HepG2 (cell line): Measurements from ENCODE around the gene IQCK. TPM values are rescaled to one million over a fixed set of nuclear protein-coding genes. Genes with fewer than 3 reads are reported as not detected.

Experiments used
- ATAC-seq: fragments of 200-7000 bp; cut with Tn5 transposase; 3 replicates; pipeline ENCODE4 v1.9.1; 2020; ENCODE audit warnings: mild to moderate bottlenecking, moderate library complexity
- BruUV-seq: library from RNA; stranded (reverse); fragments of 400-500 nt; replicated peaks from 2 replicates; lab custom pipeline; 2021; lab: Mats Ljungman, UMichigan
- CTCF ChIA-PET: fragments of 300-600 bp; formaldehyde crosslinking; extraction: SDS; loops from one replicate; lab custom pipeline; 2021; ENCODE audit warnings: low total read pairs, inconsistent platforms, low intra/inter-chr PET ratio; lab: Yijun Ruan, JAX
- POLR2A ChIA-PET: fragments of 350-600 bp; sonication (Branson Sonifier 250); formaldehyde crosslinking; loops from one replicate; lab custom pipeline; 2020; ENCODE audit warnings: antibody characterized with exemption, inconsistent platforms; lab: Yijun Ruan, JAX
- DNase-seq: peaks from one replicate; pipeline ENCODE4 v3.0.0-alpha.2; 2015; ENCODE audit warnings: low spot score
- FAIRE-seq: peaks from 3 replicates; lab custom pipeline; 2011; peaks lifted over from hg19 to GRCh38; lab: Jason Lieb, UNC
- H2AFZ ChIP-seq: one replicate; pipeline ENCODE4 v1.6.1; 2011; ENCODE audit warnings: low read length, inconsistent platforms
- H3K27ac ChIP-seq: fragments of 300-600 bp; 3 replicates; pipeline ENCODE4 v1.8.0; 2011; ENCODE audit warnings: mixed run types, mild to moderate bottlenecking, mixed read lengths, low read length, inconsistent platforms; ENCODE audit not compliant: insufficient read depth; ENCODE audit errors: extremely low read length
- H3K27me3 ChIP-seq, 2 experiments: fragments of 200-600 bp in 1 of 2; 2 replicates in 1 of 2; 3 replicates in 1 of 2; pipeline versions ENCODE4 v1.6.0 to v1.8.0; 2011; ENCODE audit warnings: low read length in 2 of 2, mild to moderate bottlenecking in 2 of 2, moderate library complexity in 2 of 2, inconsistent platforms in 1 of 2; ENCODE audit not compliant: insufficient read depth in 2 of 2, control insufficient read depth in 1 of 2
- H3K36me3 ChIP-seq, 2 experiments: fragments of 200-600 bp in 1 of 2; replicated peaks in 1 of 2; 2 replicates in 1 of 2; 3 replicates in 1 of 2; pipeline versions ENCODE4 v1.5.1 to v1.8.0; 2011; ENCODE audit warnings: low read length in 2 of 2, inconsistent platforms in 1 of 2; ENCODE audit not compliant: insufficient read depth in 2 of 2, control insufficient read depth in 1 of 2
- H3K4me1 ChIP-seq: 2 replicates; pipeline ENCODE4 v1.5.1; 2012; ENCODE audit warnings: low read length, inconsistent platforms; ENCODE audit not compliant: insufficient read depth
- H3K4me2 ChIP-seq: 2 replicates; pipeline ENCODE4 v1.6.0; 2011; ENCODE audit warnings: low read depth, low read length, inconsistent platforms
- H3K4me3 ChIP-seq, 3 experiments: fragments of 200-600 bp in 1 of 3; sonication (generic), shearing (Covaris generic) in 1 of 3; replicated peaks in 1 of 3; 2 replicates each; pipeline ENCODE4 v1.5.1; 2011 to 2016; ENCODE audit warnings: low read length in 3 of 3, inconsistent platforms in 2 of 3, low read depth in 2 of 3, mild to moderate bottlenecking in 2 of 3, control low read depth in 1 of 3, mixed read lengths in 1 of 3; ENCODE audit not compliant: insufficient read depth in 1 of 3
- H3K79me2 ChIP-seq: one replicate; pipeline ENCODE4 v1.6.1; 2011; ENCODE audit warnings: low read length, inconsistent platforms; ENCODE audit not compliant: insufficient read depth
- H3K9ac ChIP-seq: 2 replicates; pipeline ENCODE4 v1.6.0; 2011; ENCODE audit warnings: mild to moderate bottlenecking, low read depth, low read length, inconsistent platforms; ENCODE audit not compliant: insufficient read depth
- H3K9me3 ChIP-seq: 2 replicates; pipeline ENCODE4 v1.5.1; 2012; ENCODE audit warnings: mild to moderate bottlenecking, low read length
- H4K20me1 ChIP-seq: 2 replicates; pipeline ENCODE4 v1.6.0; 2011; ENCODE audit warnings: inconsistent platforms, mild to moderate bottlenecking, low read length, moderate library complexity; ENCODE audit not compliant: insufficient read depth
- AGO2 ChIP-seq: fragments of 200-400 bp; formaldehyde crosslinking; optimal IDR thresholded peaks from 2 replicates; pipeline ENCODE3; 2017; ENCODE audit warnings: mild to moderate bottlenecking, low read depth, low read length, moderate library complexity
- EEA1 ChIP-seq: sonication (generic); formaldehyde crosslinking; IDR thresholded peaks from 2 replicates; pipeline ENCODE4 v1.5.1; 2020; ENCODE audit warnings: mild to moderate bottlenecking, missing genetic modification reagents, borderline replicate concordance
- NCOA2 ChIP-seq: sonication (generic); formaldehyde crosslinking; IDR thresholded peaks from 2 replicates; pipeline ENCODE4 v1.8.0; 2022; ENCODE audit warnings: inconsistent platforms
- NFE2L1 ChIP-seq: sonication (generic); formaldehyde crosslinking; IDR thresholded peaks from 2 replicates; pipeline ENCODE4 v1.4.0; 2020; ENCODE audit warnings: missing genetic modification reagents, mild to moderate bottlenecking, borderline replicate concordance
- ZNF577 ChIP-seq: sonication (generic); formaldehyde crosslinking; IDR thresholded peaks from 2 replicates; pipeline ENCODE4 v1.4.0; 2020; ENCODE audit warnings: mild to moderate bottlenecking, low read depth, missing genetic modification reagents, borderline replicate concordance
- ZNF768 ChIP-seq: sonication (generic); formaldehyde crosslinking; IDR thresholded peaks from 2 replicates; pipeline ENCODE4 v1.4.0; 2020; ENCODE audit warnings: missing genetic modification reagents
- WGBS: methylation state at CpG from one replicate; pipeline ENCODE4 v1.1.6; 2017; ENCODE audit warnings: low lambda C conversion rate; 5-methylcytosine and 5-hydroxymethylcytosine counted together
- in situ Hi-C: cut with HindIII; loops from 2 replicates; pipeline ENCODE4 v1.10.0; 2017; ENCODE audit warnings: low pct_unique_long_range_greater_than_20kb; ENCODE audit not compliant: extremely low pct_ligation_motif_present
- intact Hi-C: fragments of 100-400 bp; cut with micrococcal nuclease; formaldehyde crosslinking; loops from one replicate; pipeline ENCODE4 v1.10.0; 2022; ENCODE audit not compliant: unreplicated experiment
- polyA plus RNA-seq, 8 experiments: library from polyadenylated mRNA; depleted of rRNA in 3 of 8; stranded (reverse) in 7 of 8; unstranded in 1 of 8; fragments of >200 nt; fragmentation: Illumina TruSeq in 4 of 8; extraction: Trizol in 4 of 8; gene quantifications; 2 replicates each; pipeline versions ENCODE4 v1.2.1 to v1.2.3, GENCODE V29; 2011 to 2016; ENCODE audit warnings: low read depth in 4 of 8, missing spikeins in 1 of 8, mixed read lengths in 1 of 8; ENCODE audit not compliant: insufficient read depth in 1 of 8
- total RNA-seq, 5 experiments: library from RNA; depleted of rRNA; stranded (reverse); fragments of >200 nt; fragmentation: Illumina TruSeq; extraction: Trizol; gene quantifications; 2 replicates each; pipeline ENCODE4 v1.2.3, GENCODE V29; 2016; ENCODE audit warnings: low read depth in 1 of 5
- TF ChIP-seq, protein P1 (sequence below): sonication (generic); formaldehyde crosslinking; IDR thresholded peaks from 2 replicates; pipeline ENCODE4 v1.5.0; 2020; ENCODE audit warnings: mild to moderate bottlenecking, missing genetic modification reagents
- TF ChIP-seq, protein P2 (sequence below): sonication (generic); formaldehyde crosslinking; IDR thresholded peaks from 2 replicates; pipeline ENCODE4 v1.5.0; 2020; ENCODE audit warnings: missing genetic modification reagents, mild to moderate bottlenecking, borderline replicate concordance

Gene IQCK
- total and polyA plus RNA-seq, 2 of the 13 experiments (the other 11 are each of a cell fraction or from before 2014, with no cell fraction given), result 5.1 to 7.3 TPM

DNA sequence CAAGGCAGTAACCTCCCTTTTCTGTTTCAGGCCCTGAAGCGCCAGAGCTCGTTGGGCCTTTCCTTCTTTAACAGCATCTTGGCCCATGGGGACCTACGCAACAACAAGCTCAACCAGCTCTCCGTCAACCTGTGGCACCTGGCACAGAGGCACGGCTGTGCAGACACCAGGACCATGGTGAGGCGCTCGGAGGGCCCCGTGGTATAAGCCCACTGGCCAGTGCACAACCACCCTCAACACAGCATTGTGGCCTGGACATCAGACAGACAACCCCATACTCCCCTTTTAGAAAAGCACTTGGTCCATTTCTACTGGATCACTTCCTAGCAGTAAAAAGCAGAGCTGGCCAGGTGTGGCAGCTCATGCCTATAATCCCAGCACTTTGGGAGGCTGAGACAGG lies 18.6 kb upstream of the IQCK start:
- ATAC-seq (no peak), DNase-seq (no peak), FAIRE-seq (no peak)
- Histone ChIP-seq H3K4me1 (peaks cover 20% of the 10 kb centered on the region), H4K20me1 (peaks cover 4% of the 10 kb centered on the region; the same call in 1 of the 2 replicates), H3K9ac (no peak overlapping the region), H3K27me3 (no peaks in the 10 kb centered on the region), H2AFZ (no peak overlapping the region), H3K9me3 (no peaks in the 10 kb centered on the region), H3K27ac (no peak overlapping the region), H3K4me2 (no peak overlapping the region), H3K79me2 (no peaks in the 10 kb centered on the region), H3K36me3 (peaks cover 12 to 25% of the 10 kb centered on the region in 2 experiments; a peak in 4 of 5 replicates), H3K4me3 (no peak overlapping the region)
- no peak for TF ChIP-seq NCOA2 (CRISPR knock-in tag)
- no peak for TF ChIP-seq ZNF577 (CRISPR knock-in tag)
- 0 out of 2 replicates have a peak, but pooled peaks have one; percentile 20 for TF ChIP-seq NFE2L1 (CRISPR knock-in tag)
- TF ChIP-seq, protein P1, sequence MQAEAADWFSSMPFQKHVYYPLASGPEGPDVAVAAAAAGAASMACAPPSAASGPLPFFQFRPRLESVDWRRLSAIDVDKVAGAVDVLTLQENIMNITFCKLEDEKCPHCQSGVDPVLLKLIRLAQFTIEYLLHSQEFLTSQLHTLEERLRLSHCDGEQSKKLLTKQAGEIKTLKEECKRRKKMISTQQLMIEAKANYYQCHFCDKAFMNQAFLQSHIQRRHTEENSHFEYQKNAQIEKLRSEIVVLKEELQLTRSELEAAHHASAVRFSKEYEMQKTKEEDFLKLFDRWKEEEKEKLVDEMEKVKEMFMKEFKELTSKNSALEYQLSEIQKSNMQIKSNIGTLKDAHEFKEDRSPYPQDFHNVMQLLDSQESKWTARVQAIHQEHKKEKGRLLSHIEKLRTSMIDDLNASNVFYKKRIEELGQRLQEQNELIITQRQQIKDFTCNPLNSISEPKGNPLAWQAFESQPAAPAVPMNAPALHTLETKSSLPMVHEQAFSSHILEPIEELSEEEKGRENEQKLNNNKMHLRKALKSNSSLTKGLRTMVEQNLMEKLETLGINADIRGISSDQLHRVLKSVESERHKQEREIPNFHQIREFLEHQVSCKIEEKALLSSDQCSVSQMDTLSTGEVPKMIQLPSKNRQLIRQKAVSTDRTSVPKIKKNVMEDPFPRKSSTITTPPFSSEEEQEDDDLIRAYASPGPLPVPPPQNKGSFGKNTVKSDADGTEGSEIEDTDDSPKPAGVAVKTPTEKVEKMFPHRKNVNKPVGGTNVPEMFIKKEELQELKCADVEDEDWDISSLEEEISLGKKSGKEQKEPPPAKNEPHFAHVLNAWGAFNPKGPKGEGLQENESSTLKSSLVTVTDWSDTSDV (CRISPR knock-in tag), result 0 out of 2 replicates have a peak, but pooled peaks have one; percentile 28
- peak; percentile 72 for TF ChIP-seq AGO2
- peak; percentile 39; the same call in 1 of the 2 replicates for TF ChIP-seq ZNF768 (CRISPR knock-in tag)
- TF ChIP-seq, protein P2, sequence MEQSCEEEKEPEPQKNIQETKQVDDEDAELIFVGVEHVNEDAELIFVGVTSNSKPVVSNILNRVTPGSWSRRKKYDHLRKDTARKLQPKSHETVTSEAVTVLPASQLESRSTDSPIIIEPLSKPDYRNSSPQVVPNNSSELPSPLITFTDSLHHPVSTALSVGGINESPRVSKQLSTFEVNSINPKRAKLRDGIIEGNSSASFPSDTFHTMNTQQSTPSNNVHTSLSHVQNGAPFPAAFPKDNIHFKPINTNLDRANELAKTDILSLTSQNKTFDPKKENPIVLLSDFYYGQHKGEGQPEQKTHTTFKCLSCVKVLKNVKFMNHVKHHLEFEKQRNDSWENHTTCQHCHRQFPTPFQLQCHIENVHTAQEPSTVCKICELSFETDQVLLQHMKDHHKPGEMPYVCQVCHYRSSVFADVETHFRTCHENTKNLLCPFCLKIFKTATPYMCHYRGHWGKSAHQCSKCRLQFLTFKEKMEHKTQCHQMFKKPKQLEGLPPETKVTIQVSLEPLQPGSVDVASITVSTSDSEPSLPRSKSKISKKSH (CRISPR knock-in tag), result 0 out of 2 replicates have a peak, but pooled peaks have one; percentile 8
- peak; percentile 54; the same call in 1 of the 2 replicates for TF ChIP-seq EEA1 (CRISPR knock-in tag)
- BruUV-seq, result no TSS peak
- ChIA-PET CTCF (no interaction called here), POLR2A (interaction anchor here (2.7 kb wide), 1 partner anchor 18 kb away, joined by 12 read pairs; the partner anchor contains the start of genes IQCK and KNOP1)
- intact Hi-C loops (no loop called here), in situ Hi-C loops (no loop called here)
- WGBS, result 97% methylated on average over 8 of the region's 8 CpGs
